Osteoblast (primary cell): Measurements from ENCODE around the gene PRKCE. TPM values are rescaled to one million over a fixed set of nuclear protein-coding genes. Genes with fewer than 3 reads are reported as not detected.

Experiments
- DNase-seq: peaks from one replicate; pipeline ENCODE4 v3.0.0; 2011; ENCODE audit warnings: low spot score, mixed read lengths; ENCODE audit not compliant: insufficient read length; ENCODE audit errors: missing footprints
- H2AFZ ChIP-seq: 2 replicates; pipeline ENCODE4 v1.6.0; 2011; ENCODE audit warnings: mild to moderate bottlenecking, low read length
- H3K27ac ChIP-seq: 2 replicates; pipeline ENCODE4 v1.5.1; 2011; ENCODE audit warnings: mild to moderate bottlenecking, low read depth, low read length, moderate library complexity
- H3K27me3 ChIP-seq: 2 replicates; pipeline ENCODE4 v1.6.0; 2012; ENCODE audit warnings: mild to moderate bottlenecking, control low read depth, inconsistent platforms, low read length, moderate library complexity; ENCODE audit not compliant: insufficient read depth
- H3K36me3 ChIP-seq: 2 replicates; pipeline ENCODE4 v1.5.1; 2011; ENCODE audit warnings: mild to moderate bottlenecking, low read length, control low read depth, moderate library complexity; ENCODE audit not compliant: insufficient read depth
- H3K4me1 ChIP-seq: 2 replicates; pipeline ENCODE4 v1.5.1; 2011; ENCODE audit warnings: mild to moderate bottlenecking, low read length, control low read depth, moderate library complexity; ENCODE audit not compliant: insufficient read depth
- H3K4me2 ChIP-seq: 2 replicates; pipeline ENCODE4 v1.6.0; 2011; ENCODE audit warnings: mild to moderate bottlenecking, low read length; ENCODE audit not compliant: insufficient read depth
- H3K4me3 ChIP-seq: fragments of 200-600 bp; sonication (generic); 3 replicates; pipeline ENCODE4 v1.5.1; 2012; ENCODE audit warnings: mild to moderate bottlenecking, low read length, inconsistent platforms; ENCODE audit not compliant: insufficient read depth
- H3K79me2 ChIP-seq: 2 replicates; pipeline ENCODE4 v1.6.0; 2012; ENCODE audit warnings: mild to moderate bottlenecking, low read length, control low read depth, inconsistent platforms; ENCODE audit not compliant: insufficient read depth
- H3K9me3 ChIP-seq: 2 replicates; pipeline ENCODE4 v1.5.1; 2011; ENCODE audit warnings: low read depth, low read length, control low read depth
- H4K20me1 ChIP-seq: 2 replicates; pipeline ENCODE4 v1.6.0; 2012; ENCODE audit warnings: mild to moderate bottlenecking, low read length, control low read depth; ENCODE audit not compliant: insufficient read depth
- total RNA-seq: library from RNA; depleted of rRNA; stranded (reverse); fragments of >200 nt; gene quantifications from 2 replicates; pipeline ENCODE4 v1.2.3, GENCODE V29; 2012
- TF ChIP-seq, protein P1 (sequence below): IDR thresholded peaks from 2 replicates; pipeline ENCODE4 v1.5.1; 2011; ENCODE audit warnings: mild to moderate bottlenecking, low read depth, low read length, moderate library complexity; ENCODE audit errors: extremely low read depth

The PRKCE gene
- total RNA-seq, 1 donor = 22.1 TPM

DNA sequence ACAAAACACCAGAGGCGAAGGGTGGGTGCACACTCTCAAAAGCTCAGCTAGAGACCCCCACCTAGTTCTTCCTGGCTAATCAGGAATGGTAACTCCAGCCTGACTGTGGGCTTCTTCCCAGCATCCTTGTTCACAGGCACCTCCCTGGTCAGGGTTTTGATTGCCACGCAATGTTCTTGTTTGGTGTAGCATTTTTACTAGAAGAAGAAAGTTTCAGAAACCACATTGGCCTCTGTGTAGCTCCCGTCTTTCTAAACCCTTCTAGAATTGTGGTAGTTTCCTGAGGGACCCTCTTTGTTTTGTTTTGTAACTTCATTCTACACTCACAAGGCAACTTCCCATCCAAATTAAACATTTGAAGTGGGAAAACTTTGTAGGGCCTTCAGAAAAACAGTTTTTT, 391.2 kb downstream of the PRKCE start:
- Histone ChIP-seq H2AFZ (no peak overlapping the region), H3K4me3 (no peak overlapping the region), H3K9me3 (no peaks in the 10 kb centered on the region), H4K20me1 (no peaks in the 10 kb centered on the region), H3K4me1 (peaks cover 4% of the 10 kb centered on the region), H3K27ac (no peak overlapping the region), H3K36me3 (no peaks in the 10 kb centered on the region), H3K4me2 (no peak overlapping the region), H3K79me2 (no peaks in the 10 kb centered on the region), H3K27me3 (no peaks in the 10 kb centered on the region)
- no peak for DNase-seq
- TF ChIP-seq, protein P1, sequence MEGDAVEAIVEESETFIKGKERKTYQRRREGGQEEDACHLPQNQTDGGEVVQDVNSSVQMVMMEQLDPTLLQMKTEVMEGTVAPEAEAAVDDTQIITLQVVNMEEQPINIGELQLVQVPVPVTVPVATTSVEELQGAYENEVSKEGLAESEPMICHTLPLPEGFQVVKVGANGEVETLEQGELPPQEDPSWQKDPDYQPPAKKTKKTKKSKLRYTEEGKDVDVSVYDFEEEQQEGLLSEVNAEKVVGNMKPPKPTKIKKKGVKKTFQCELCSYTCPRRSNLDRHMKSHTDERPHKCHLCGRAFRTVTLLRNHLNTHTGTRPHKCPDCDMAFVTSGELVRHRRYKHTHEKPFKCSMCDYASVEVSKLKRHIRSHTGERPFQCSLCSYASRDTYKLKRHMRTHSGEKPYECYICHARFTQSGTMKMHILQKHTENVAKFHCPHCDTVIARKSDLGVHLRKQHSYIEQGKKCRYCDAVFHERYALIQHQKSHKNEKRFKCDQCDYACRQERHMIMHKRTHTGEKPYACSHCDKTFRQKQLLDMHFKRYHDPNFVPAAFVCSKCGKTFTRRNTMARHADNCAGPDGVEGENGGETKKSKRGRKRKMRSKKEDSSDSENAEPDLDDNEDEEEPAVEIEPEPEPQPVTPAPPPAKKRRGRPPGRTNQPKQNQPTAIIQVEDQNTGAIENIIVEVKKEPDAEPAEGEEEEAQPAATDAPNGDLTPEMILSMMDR = no peak

GRCh38 chr2:46045888-46046287, 394.4 kb downstream of the PRKCE start:
- no peaks in the 10 kb centered on the region for H3K4me1 ChIP-seq

GRCh38 chr2:46047290-46047689, 395.8 kb downstream of the PRKCE start:
- H3K36me3 ChIP-seq = no peaks in the 10 kb centered on the region
- H3K4me3 ChIP-seq = no peak overlapping the region
- H4K20me1 ChIP-seq = no peaks in the 10 kb centered on the region
- no peaks in the 10 kb centered on the region for H3K27me3 ChIP-seq
- H3K9me3 ChIP-seq = no peaks in the 10 kb centered on the region
- H3K4me1 ChIP-seq = no peaks in the 10 kb centered on the region
- H3K4me2 ChIP-seq = no peak overlapping the region
- no peak overlapping the region for H3K27ac ChIP-seq
- H3K79me2 ChIP-seq = no peaks in the 10 kb centered on the region
- H2AFZ ChIP-seq = no peak overlapping the region
- DNase-seq = no peak
- TF ChIP-seq, protein P1 = no peak

More at GRCh38 chr2:46045888-46046287, 394.4 kb downstream of the PRKCE start:
- TF ChIP-seq, protein P1 = no peak
- H2AFZ ChIP-seq = no peak overlapping the region
- H3K4me2 ChIP-seq = no peak overlapping the region
- H3K9me3 ChIP-seq = no peaks in the 10 kb centered on the region
- DNase-seq = no peak
- H3K27me3 ChIP-seq = no peaks in the 10 kb centered on the region
- H4K20me1 ChIP-seq = no peaks in the 10 kb centered on the region
- no peaks in the 10 kb centered on the region for H3K79me2 ChIP-seq
- H3K36me3 ChIP-seq = no peaks in the 10 kb centered on the region
- no peak overlapping the region for H3K27ac ChIP-seq
- H3K4me3 ChIP-seq = no peak overlapping the region

GRCh38 chr2:46048693-46049092, 397.2 kb downstream of the PRKCE start:
- TF ChIP-seq, protein P1 = no peak
- Histone ChIP-seq H3K79me2 (no peaks in the 10 kb centered on the region), H3K27ac (no peak overlapping the region)

More at GRCh38 chr2:46048693-46049092, 397.2 kb downstream of the PRKCE start:
- no peaks in the 10 kb centered on the region for H3K4me1 ChIP-seq
- no peak overlapping the region for H3K4me2 ChIP-seq
- no peak overlapping the region for H2AFZ ChIP-seq
- no peaks in the 10 kb centered on the region for H3K36me3 ChIP-seq
- no peak overlapping the region for H3K4me3 ChIP-seq
- H3K9me3 ChIP-seq = no peaks in the 10 kb centered on the region
- no peaks in the 10 kb centered on the region for H4K20me1 ChIP-seq
- H3K27me3 ChIP-seq = no peaks in the 10 kb centered on the region
- DNase-seq = no peak
